Uterus (tissue), 4 donors: ENCODE measurements around the gene XPC. TPM values are rescaled to one million over a fixed set of nuclear protein-coding genes. Genes with fewer than 3 reads are reported as not detected.

Experiments
- DNase-seq, 2 donors: peaks; one replicate each; pipeline ENCODE4 v3.0.0-alpha.2; 2019 to 2020
- H3K27ac ChIP-seq, 2 donors: fragments of 200-600 bp; sonication (generic); 1 replicate in 1 of 2; 2 replicates in 1 of 2; pipeline ENCODE4 v1.5.1; 2016 to 2018
- H3K27me3 ChIP-seq, 2 donors: fragments of 200-600 bp; sonication (generic); one replicate each; pipeline ENCODE4 v1.5.1; 2018 to 2019; ENCODE audit warnings: control low read depth in 1 of 2
- H3K36me3 ChIP-seq, 2 donors: fragments of 200-600 bp; sonication (generic); one replicate each; pipeline ENCODE4 v1.5.1; 2019; ENCODE audit warnings: control low read depth in 1 of 2
- H3K4me1 ChIP-seq, 2 donors: fragments of 200-600 bp; sonication (generic); one replicate each; pipeline ENCODE4 v1.5.1; 2018 to 2019; ENCODE audit warnings: control low read depth in 1 of 2
- H3K4me3 ChIP-seq, 2 donors: fragments of 200-600 bp; sonication (generic); 1 replicate in 1 of 2; 2 replicates in 1 of 2; pipeline ENCODE4 v1.5.1; 2018 to 2019; ENCODE audit warnings: mild to moderate bottlenecking in 1 of 2
- H3K9me3 ChIP-seq, 2 donors: fragments of 200-600 bp; sonication (generic); one replicate each; pipeline ENCODE4 v1.5.1; 2019; ENCODE audit warnings: control low read depth in 1 of 2
- POLR2A ChIP-seq, 2 donors: fragments of 450-650 bp; IDR thresholded peaks; one replicate each; pipeline ENCODE4 v1.6.1; 2016; ENCODE audit warnings: antibody characterized with exemption in 2 of 2, mild to moderate bottlenecking in 1 of 2, moderate library complexity in 1 of 2
- intact Hi-C: fragments of 100-400 bp; cut with DNase I; formaldehyde crosslinking; loops from one replicate; pipeline ENCODE4 v1.15.1; 2023; ENCODE audit warnings: low total_unique reads
- total RNA-seq, 4 donors: library from RNA; depleted of rRNA in 3 of 4; stranded (reverse); fragments of >200 nt in 3 of 4; gene quantifications; one replicate each; pipeline versions ENCODE4 v1.1.0 to v1.2.4, GENCODE V29; 2014 to 2023
- TF ChIP-seq, protein P1 (sequence below), 4 experiments: fragments of 200-600 bp in 2 of 4; fragments of 450-650 bp in 2 of 4; sonication (generic) in 2 of 4; IDR thresholded peaks; one replicate each; pipeline ENCODE4 v1.5.1; 2016 to 2019; ENCODE audit warnings: antibody characterized with exemption in 4 of 4, mild to moderate bottlenecking in 2 of 4, moderate library complexity in 1 of 4
- donor health status: DM: yes; HTN: yes; CAD: no.

XPC gene
- total RNA-seq, 4 donors from 2014 or later = 15.3 to 85.8 (median 48.5) TPM

DNA sequence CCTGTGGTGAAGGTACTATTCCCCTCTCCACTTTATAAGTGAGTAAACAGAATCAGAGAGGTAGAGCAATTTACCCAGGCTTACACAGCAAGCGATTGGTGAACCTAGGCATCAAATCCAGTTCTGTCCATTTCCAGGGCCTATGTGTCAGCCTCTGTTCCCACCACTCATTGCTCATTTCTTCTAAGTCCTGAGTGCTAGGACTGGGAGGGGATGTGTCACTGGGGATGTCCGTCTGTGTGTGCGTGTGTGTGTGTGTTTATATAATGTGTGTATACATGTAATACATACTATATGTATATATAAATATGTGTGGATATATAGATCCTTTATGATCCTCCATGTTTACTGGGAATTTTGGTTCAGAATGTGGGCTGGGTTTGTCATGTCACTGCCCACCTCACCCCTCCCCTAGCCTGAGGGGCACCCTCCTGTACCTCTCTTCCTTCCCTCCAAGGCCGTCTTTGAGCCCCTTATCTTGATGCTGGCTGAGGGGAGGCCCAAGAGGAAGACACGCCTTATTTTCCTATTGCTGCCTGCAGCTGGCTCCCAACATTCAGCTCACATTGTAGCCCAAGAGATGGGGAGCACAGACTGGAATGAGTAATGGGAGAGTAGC is 51.4 kb downstream of the XPC start:
- intact Hi-C loops = loop anchor here (10.0 kb wide), 1 partner anchor 48 kb away; the partner anchor contains the start of genes LSM3 and XPC
- no peak for DNase-seq
- Histone ChIP-seq H3K27me3 (no peaks in the 10 kb centered on the region), H3K27ac (peak overlapping the region; percentile 87 to 95), H3K36me3 (no peaks in the 10 kb centered on the region), H3K9me3 (no peaks in the 10 kb centered on the region), H3K4me3 (peak overlapping the region in 1 of 2 donors; percentile 84), H3K4me1 (peaks cover 16 to 23% of the 10 kb centered on the region in 2 donors)
- TF ChIP-seq, protein P1, sequence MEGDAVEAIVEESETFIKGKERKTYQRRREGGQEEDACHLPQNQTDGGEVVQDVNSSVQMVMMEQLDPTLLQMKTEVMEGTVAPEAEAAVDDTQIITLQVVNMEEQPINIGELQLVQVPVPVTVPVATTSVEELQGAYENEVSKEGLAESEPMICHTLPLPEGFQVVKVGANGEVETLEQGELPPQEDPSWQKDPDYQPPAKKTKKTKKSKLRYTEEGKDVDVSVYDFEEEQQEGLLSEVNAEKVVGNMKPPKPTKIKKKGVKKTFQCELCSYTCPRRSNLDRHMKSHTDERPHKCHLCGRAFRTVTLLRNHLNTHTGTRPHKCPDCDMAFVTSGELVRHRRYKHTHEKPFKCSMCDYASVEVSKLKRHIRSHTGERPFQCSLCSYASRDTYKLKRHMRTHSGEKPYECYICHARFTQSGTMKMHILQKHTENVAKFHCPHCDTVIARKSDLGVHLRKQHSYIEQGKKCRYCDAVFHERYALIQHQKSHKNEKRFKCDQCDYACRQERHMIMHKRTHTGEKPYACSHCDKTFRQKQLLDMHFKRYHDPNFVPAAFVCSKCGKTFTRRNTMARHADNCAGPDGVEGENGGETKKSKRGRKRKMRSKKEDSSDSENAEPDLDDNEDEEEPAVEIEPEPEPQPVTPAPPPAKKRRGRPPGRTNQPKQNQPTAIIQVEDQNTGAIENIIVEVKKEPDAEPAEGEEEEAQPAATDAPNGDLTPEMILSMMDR (IDR thresholded peaks at IDR 0.05) = no peak

DNA sequence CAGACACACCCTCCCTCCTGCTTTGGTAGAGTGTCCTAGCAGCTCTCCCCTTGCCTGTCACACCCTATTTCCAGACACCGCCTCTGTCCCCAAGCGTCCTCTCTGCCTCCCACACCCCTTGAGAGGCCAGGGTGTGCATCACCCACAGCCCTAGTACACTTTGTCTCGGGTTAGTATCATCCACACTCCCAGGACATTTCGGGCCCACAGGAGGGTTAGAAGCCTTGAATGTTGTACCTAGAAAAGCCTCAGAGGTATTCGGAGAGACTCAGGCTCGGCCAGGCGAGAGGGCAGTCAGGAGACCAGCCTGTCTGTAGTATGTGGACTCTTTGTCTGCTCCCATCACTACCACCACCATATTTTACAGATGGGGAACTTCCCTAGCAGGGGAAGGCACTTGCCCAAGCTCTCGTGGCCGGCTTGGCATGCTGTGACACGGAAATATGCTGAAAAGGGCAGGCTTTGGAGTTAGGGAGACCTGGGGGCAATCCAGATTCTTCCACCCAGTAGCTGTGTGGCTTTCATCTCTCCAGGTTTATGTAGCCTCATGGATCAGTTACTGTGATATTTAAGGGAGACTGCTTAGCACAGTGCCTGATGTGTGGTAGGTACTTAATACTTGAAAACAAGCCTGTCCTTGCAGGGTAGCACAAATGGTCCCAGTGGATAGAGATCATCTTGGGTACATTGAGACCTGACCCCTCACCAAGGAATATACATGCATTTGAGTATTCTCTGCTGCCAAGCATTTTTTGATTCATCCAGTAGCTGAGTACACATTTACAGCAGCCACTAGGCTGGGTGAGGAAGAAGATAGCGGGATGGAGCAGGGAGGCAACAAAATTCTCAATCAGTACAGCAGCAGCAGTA is 52.1 kb downstream of the XPC start:
- DNase-seq = no peak
- no peaks in the 10 kb centered on the region for H3K9me3 ChIP-seq
- H3K27ac ChIP-seq = peak overlapping the region; percentile 87 to 95
- peaks cover 16 to 23% of the 10 kb centered on the region in 2 donors for H3K4me1 ChIP-seq
- no peaks in the 10 kb centered on the region for H3K36me3 ChIP-seq
- intact Hi-C loops = loop anchor here (10.0 kb wide), 1 partner anchor 49 kb away; the partner anchor contains the start of genes LSM3 and XPC
- H3K27me3 ChIP-seq = no peaks in the 10 kb centered on the region
- TF ChIP-seq POLR2A (IDR thresholded peaks at IDR 0.05) = no peak
- TF ChIP-seq, protein P1 (IDR thresholded peaks at IDR 0.05) = no peak
- H3K4me3 ChIP-seq = peak overlapping the region; percentile 72 to 84

DNA sequence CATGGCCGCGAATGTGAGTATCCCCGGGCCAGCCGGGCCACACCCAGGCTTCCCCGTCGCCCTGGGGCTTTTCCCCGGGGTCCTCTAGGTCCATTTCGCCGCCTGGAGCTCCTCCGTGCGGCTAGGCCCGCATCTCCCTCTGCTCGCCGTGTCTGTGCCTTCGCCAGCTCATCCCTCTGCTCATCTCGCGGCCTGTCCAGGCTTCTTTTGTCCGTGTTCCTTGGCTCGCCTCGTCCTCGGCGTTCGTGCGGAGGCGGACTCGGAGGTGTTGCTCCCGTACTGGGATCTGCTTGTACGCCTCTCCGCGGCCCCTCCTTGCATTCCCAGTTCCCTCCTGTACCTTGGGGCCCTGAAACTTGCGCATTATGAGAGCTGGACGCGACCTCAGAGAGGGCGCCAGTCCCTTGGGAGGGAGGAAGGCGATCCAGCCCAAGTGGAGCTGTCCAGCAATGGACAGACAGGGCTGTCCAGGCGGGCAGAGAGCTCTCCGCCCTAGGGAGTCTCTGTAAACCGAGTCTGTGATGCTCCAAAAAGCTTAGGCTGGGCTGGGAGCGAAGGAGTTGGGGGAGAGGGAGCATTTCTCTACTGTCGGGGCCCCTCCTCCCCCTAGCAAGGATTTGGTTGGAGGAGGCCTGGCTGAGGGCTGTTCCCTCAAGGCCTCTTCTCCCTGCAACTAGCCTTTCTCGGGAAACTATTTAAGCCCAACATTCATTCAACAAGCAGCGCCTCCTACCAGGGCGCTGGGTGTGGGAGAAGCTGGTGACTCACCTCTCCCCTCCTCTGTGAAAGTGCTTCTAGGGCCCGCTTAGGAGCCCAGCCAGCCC is 53.0 kb downstream of the XPC start:
- Histone ChIP-seq H3K27ac (peak overlapping the region; percentile 87 to 95), H3K36me3 (no peaks in the 10 kb centered on the region), H3K27me3 (no peaks in the 10 kb centered on the region), H3K9me3 (no peaks in the 10 kb centered on the region), H3K4me3 (peak overlapping the region; percentile 72 to 84), H3K4me1 (peaks cover 16 to 23% of the 10 kb centered on the region in 2 donors)
- peak; percentile 73 to 81 for DNase-seq
- TF ChIP-seq, protein P1 (IDR thresholded peaks at IDR 0.05) = peak in 1 of 4 experiments; percentile 12
- TF ChIP-seq POLR2A (IDR thresholded peaks at IDR 0.05) = no peak
- intact Hi-C loops = loop anchor here (10.0 kb wide), 1 partner anchor 49 kb away; the partner anchor contains the start of genes LSM3 and XPC

DNA sequence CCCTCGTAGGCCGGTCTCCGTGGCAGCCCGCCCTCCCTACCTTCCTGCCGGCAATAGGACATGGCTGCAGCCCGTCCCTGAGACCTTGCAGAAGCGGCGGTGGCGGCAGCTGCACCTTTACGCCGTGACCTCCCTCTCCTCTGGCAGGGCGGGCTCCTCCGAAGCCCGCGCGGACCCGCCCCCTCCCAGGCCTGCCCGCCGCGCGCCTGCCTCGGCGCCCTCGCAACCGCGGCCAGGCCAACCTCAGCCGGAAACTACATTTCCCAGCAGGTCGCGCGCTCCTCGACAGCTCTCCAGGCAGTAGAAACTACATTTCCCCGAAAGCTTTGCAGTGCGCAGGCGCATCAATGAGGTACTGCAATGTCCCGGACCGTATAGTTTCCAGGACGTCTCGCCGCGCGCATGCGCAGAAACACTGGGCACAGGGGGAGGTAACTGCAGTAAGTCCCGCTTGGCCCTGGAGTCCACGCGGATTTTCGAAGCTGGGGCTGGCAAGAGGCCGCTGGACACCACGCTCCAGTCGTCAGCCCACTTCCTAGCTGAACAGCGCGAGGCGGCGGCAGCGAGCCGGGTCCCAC is 53.7 kb downstream of the XPC start, which contains the start of the genes CHCHD4 and TMEM43:
Gene CHCHD4 (minus strand): TSS at position 256 of the 578 bp plus-strand sequence. CDS start 194 bp downstream, at position 62.
Gene TMEM43 (plus strand): TSS at position 438 of the 578 bp plus-strand sequence. CDS start 142 bp downstream, outside the sequence.
- no peaks in the 10 kb centered on the region for H3K36me3 ChIP-seq
- H3K27ac ChIP-seq = peak within 1 kb of the TSS; percentile 87 to 95
- no peaks in the 10 kb centered on the region for H3K9me3 ChIP-seq
- no peaks in the 10 kb centered on the region for H3K27me3 ChIP-seq
- intact Hi-C loops = loop anchor here (10.0 kb wide), 1 partner anchor 50 kb away; the partner anchor contains the start of genes LSM3 and XPC
- H3K4me1 ChIP-seq = peaks cover 16 to 23% of the 10 kb centered on the region in 2 donors
- peak; percentile 99 for DNase-seq
- peak; percentile 59 to 83 for TF ChIP-seq POLR2A (IDR thresholded peaks at IDR 0.05)
- TF ChIP-seq, protein P1 (IDR thresholded peaks at IDR 0.05) = peak in 1 of 4 experiments; percentile 24
- H3K4me3 ChIP-seq = peak within 1 kb of the TSS; percentile 72 to 84
